Natural killer cell (primary cell): ENCODE data around the gene ROBO1. TPM values are rescaled to one million over a fixed set of nuclear protein-coding genes. Genes with fewer than 3 reads are reported as not detected.

Experiments
- ATAC-seq, 3 donors: fragments of 150-1000 bp in 2 of 3; fragments of 200-7000 bp in 1 of 3; cut with Tn5 transposase; 1 replicate in 1 of 3; 2 replicates in 2 of 3; pipeline ENCODE4 v1.10.0; 2021; ENCODE audit warnings: mild to moderate bottlenecking in 2 of 3, moderate library complexity in 2 of 3
- DNase-seq, 2 donors: peaks; one replicate each; pipeline versions ENCODE4 v3.0.0 to v3.0.0-alpha.2; 2013 to 2021; ENCODE audit warnings: mixed read lengths in 1 of 2
- H3K27ac ChIP-seq: one replicate; pipeline ENCODE4 v1.5.1; 2013; ENCODE audit warnings: mild to moderate bottlenecking, low read length
- H3K27me3 ChIP-seq: one replicate; pipeline ENCODE4 v1.6.1; 2013; ENCODE audit warnings: low read length; ENCODE audit not compliant: control insufficient read depth, insufficient read depth
- H3K36me3 ChIP-seq: one replicate; pipeline ENCODE4 v1.6.1; 2013; ENCODE audit warnings: low read length; ENCODE audit not compliant: control insufficient read depth, insufficient read depth
- H3K4me1 ChIP-seq: one replicate; pipeline ENCODE4 v1.6.1; 2013; ENCODE audit warnings: low read length; ENCODE audit not compliant: control insufficient read depth, insufficient read depth
- H3K4me3 ChIP-seq: one replicate; pipeline ENCODE4 v1.5.1; 2013; ENCODE audit warnings: low read length
- H3K9me3 ChIP-seq: one replicate; pipeline ENCODE4 v1.6.1; 2013; ENCODE audit warnings: low read length; ENCODE audit not compliant: control insufficient read depth, insufficient read depth
- H3K27ac Mint-ChIP-seq, 2 donors: one replicate each; pipeline ENCODE4 v1.8.0; 2022; ENCODE audit warnings: mild to moderate bottlenecking in 2 of 2, mixed read lengths in 2 of 2, moderate library complexity in 1 of 2
- H3K27me3 Mint-ChIP-seq, 2 donors: one replicate each; pipeline ENCODE4 v1.8.0; 2022; ENCODE audit warnings: low read depth in 2 of 2, mixed read lengths in 2 of 2
- H3K36me3 Mint-ChIP-seq: one replicate; pipeline ENCODE4 v1.8.0; 2022; ENCODE audit warnings: mixed read lengths
- H3K4me1 Mint-ChIP-seq, 2 donors: one replicate each; pipeline ENCODE4 v1.8.0; 2022; ENCODE audit warnings: mixed read lengths in 2 of 2
- H3K4me3 Mint-ChIP-seq: one replicate; pipeline ENCODE4 v1.8.0; 2022; ENCODE audit warnings: mild to moderate bottlenecking, moderate library complexity, mixed read lengths
- H3K9me3 Mint-ChIP-seq, 2 donors: one replicate each; pipeline ENCODE4 v1.8.0; 2022; ENCODE audit warnings: mixed read lengths in 2 of 2
- WGBS: methylation state at CpG from one replicate; pipeline ENCODE4 v1.1.7; 2013; ENCODE audit warnings: missing lambda C conversion rate; ENCODE audit not compliant: insufficient coverage; 5-methylcytosine and 5-hydroxymethylcytosine counted together
- intact Hi-C: fragments of 100-400 bp; cut with micrococcal nuclease; formaldehyde crosslinking; loops from one replicate; pipeline ENCODE4 v1.14.2; 2022
- total RNA-seq, 4 donors: library from RNA; stranded (reverse); fragments of 120-200 nt in 1 of 4; gene quantifications; one replicate each; pipeline versions ENCODE4 v1.2.3 to v1.2.4, GENCODE V29; 2013 to 2022
- TF ChIP-seq, protein P1 (sequence below): fragments of 200-600 bp; IDR thresholded peaks from one replicate; pipeline ENCODE4 v1.8.0; 2022; ENCODE audit warnings: antibody characterized with exemption

Gene ROBO1
- total RNA-seq, 3 donors from 2014 or later (not counting 1 experiment from before 2014, with no cell fraction given) = 0.07 TPM; not detected in 2

DNA sequence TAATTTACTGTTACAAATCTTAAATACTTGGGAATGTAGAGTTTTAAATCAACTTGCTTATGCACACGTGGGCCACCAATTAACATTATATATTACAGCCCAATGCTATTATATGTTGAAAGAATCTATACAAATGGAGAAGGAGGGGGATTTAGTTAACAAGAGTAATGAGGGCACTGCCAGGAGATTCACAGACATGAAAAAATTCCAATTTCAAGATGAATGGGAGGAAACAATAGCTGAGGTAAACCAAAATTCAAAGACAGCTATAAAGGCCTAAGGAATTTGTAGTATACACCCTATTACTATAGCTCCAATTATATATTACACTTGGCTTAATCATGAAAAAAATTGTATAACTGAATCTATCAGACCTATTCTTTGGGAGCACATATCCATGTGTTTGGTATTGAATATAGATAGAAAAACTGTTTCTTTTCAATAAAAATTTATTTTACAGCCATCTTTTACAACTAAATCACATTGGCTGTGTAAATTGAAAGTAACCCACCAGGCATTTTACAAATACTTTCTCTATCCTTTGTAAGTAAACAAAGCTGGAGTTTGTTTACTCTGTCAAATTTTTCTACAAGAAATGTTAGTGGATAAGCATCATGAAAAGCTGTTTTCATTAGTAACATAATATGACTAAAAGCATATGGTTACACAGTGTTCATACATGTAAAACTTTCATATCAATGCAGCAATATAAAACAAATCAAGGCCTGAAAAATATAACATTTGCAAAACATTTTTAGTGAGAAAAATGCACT, 1045.8 kb downstream of the ROBO1 start:
- TF ChIP-seq, protein P1, sequence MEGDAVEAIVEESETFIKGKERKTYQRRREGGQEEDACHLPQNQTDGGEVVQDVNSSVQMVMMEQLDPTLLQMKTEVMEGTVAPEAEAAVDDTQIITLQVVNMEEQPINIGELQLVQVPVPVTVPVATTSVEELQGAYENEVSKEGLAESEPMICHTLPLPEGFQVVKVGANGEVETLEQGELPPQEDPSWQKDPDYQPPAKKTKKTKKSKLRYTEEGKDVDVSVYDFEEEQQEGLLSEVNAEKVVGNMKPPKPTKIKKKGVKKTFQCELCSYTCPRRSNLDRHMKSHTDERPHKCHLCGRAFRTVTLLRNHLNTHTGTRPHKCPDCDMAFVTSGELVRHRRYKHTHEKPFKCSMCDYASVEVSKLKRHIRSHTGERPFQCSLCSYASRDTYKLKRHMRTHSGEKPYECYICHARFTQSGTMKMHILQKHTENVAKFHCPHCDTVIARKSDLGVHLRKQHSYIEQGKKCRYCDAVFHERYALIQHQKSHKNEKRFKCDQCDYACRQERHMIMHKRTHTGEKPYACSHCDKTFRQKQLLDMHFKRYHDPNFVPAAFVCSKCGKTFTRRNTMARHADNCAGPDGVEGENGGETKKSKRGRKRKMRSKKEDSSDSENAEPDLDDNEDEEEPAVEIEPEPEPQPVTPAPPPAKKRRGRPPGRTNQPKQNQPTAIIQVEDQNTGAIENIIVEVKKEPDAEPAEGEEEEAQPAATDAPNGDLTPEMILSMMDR = no peak
- Mint-ChIP-seq H3K4me3 (no peak overlapping the region), H3K9me3 (peaks cover 6 to 7% of the 10 kb centered on the region in 2 donors), H3K36me3 (no peaks in the 10 kb centered on the region), H3K27me3 (no peaks in the 10 kb centered on the region), H3K27ac (no peak overlapping the region), H3K4me1 (no peaks in the 10 kb centered on the region)
- no peak for ATAC-seq
- intact Hi-C loops = no loop called here
- H3K27ac ChIP-seq = no peak overlapping the region
- no peak for DNase-seq
- H3K9me3 ChIP-seq = no peaks in the 10 kb centered on the region
- H3K36me3 ChIP-seq = no peaks in the 10 kb centered on the region
- no peaks in the 10 kb centered on the region for H3K27me3 ChIP-seq
- no CpG with 5 or more reads among the region's 1 CpG for WGBS
- no peak overlapping the region for H3K4me3 ChIP-seq
- no peaks in the 10 kb centered on the region for H3K4me1 ChIP-seq

DNA sequence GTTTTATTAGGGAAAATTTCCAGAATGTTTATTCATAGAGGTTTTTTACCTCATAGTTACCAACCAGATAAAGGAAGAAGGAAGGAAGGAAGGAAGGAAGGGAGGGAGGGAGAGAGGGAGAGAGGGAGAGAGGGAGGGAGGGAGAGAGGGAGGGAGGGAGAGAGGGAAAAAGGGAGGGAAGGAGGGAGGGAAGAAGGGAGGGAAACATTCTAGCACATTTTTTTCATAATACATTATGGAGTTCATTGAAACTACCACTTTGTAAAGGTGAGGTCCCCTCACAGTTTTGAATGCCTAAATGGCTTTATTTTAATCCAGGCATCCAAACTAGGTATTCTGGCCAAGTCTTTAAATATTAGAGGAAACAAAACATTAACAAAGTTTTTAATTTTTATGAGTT, 1049.1 kb downstream of the ROBO1 start:
- H3K9me3 ChIP-seq = no peaks in the 10 kb centered on the region
- no peaks in the 10 kb centered on the region for H3K4me1 ChIP-seq
- peaks cover 12 to 13% of the 10 kb centered on the region in 2 donors for H3K9me3 Mint-ChIP-seq
- H3K36me3 ChIP-seq = no peaks in the 10 kb centered on the region
- no peak for DNase-seq
- ATAC-seq = no peak
- no peaks in the 10 kb centered on the region for H3K4me1 Mint-ChIP-seq
- no peak overlapping the region for H3K27ac ChIP-seq
- TF ChIP-seq, protein P1 = no peak
- intact Hi-C loops = no loop called here
- no peak overlapping the region for H3K4me3 Mint-ChIP-seq
- H3K27me3 Mint-ChIP-seq = no peaks in the 10 kb centered on the region
- no peaks in the 10 kb centered on the region for H3K27me3 ChIP-seq
- H3K4me3 ChIP-seq = no peak overlapping the region
- H3K36me3 Mint-ChIP-seq = no peaks in the 10 kb centered on the region
- H3K27ac Mint-ChIP-seq = no peak overlapping the region

DNA sequence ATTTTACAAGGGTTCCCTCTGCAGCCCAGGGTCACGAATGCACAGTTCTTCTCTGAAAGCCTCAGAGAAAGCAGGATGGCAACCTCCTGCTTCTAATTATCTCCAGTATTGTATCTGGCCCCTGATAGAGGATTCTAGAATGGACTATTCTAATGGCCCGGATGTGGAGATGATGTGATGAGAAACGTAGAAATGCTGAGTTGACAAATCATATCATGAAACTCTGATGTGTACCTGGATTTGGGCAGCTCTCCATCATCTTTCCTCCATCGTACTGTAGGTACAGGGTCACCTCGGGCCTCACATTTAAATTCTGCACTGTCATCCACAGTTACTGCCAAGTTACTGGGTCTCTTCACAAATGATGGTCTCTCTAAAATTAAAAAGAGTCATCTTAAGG, 1050.8 kb downstream of the ROBO1 start:
- intact Hi-C loops = no loop called here
- 86% methylated on average over 5 of the region's 5 CpGs for WGBS
- Mint-ChIP-seq H3K27ac (no peak overlapping the region), H3K27me3 (no peaks in the 10 kb centered on the region), H3K36me3 (no peaks in the 10 kb centered on the region), H3K4me3 (no peak overlapping the region), H3K9me3 (peaks cover 10 to 13% of the 10 kb centered on the region in 2 donors), H3K4me1 (no peaks in the 10 kb centered on the region)
- Histone ChIP-seq H3K4me3 (no peak overlapping the region), H3K27ac (no peak overlapping the region), H3K27me3 (no peaks in the 10 kb centered on the region), H3K4me1 (no peaks in the 10 kb centered on the region), H3K9me3 (no peaks in the 10 kb centered on the region), H3K36me3 (no peaks in the 10 kb centered on the region)
- no peak for ATAC-seq
- no peak for DNase-seq
- TF ChIP-seq, protein P1 = no peak

DNA sequence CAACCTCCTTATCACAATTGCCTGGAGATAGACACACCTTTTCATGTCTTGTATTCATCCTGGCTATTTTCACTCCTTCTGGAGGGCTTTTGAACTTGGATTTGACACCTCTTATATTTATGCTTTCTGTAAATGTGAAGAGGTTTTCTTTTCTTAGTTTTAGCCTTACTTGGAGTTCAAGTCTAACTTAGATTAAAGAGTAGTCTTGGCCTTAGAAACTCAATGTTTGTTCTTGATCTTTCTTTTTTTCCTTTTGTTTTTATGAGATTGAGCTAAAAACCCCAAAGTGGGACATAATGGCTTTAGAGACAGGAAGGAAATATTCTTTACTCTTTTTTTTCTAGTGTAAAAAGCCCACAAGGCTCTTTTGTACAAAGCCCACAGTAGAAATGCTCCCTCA, 1054.9 kb downstream of the ROBO1 start:
- Histone ChIP-seq H3K36me3 (no peaks in the 10 kb centered on the region), H3K4me3 (no peak overlapping the region), H3K27me3 (no peaks in the 10 kb centered on the region), H3K27ac (no peak overlapping the region), H3K9me3 (no peaks in the 10 kb centered on the region), H3K4me1 (no peaks in the 10 kb centered on the region)
- no peaks in the 10 kb centered on the region for H3K36me3 Mint-ChIP-seq
- TF ChIP-seq, protein P1 = no peak
- no peak overlapping the region for H3K4me3 Mint-ChIP-seq
- H3K27me3 Mint-ChIP-seq = no peaks in the 10 kb centered on the region
- H3K4me1 Mint-ChIP-seq = no peaks in the 10 kb centered on the region
- no peak overlapping the region for H3K27ac Mint-ChIP-seq
- no peak for ATAC-seq
- peaks cover 13 to 15% of the 10 kb centered on the region in 2 donors for H3K9me3 Mint-ChIP-seq
- intact Hi-C loops = no loop called here
- peak in 1 of 2 donors; percentile 2 for DNase-seq
